ENCODE results near the gene RBM5. TPM values are rescaled to one million over a fixed set of nuclear protein-coding genes. Genes with fewer than 3 reads are reported as not detected.

The RBM5 gene
- total RNA-seq, 4 donors from 2014 or later, result 236 to 276 (median 256) TPM

- no peak for TF ChIP-seq CTCF (IDR thresholded peaks at IDR 0.05; ENCODE audit: low read depth)
Measured at GRCh38 chr3:50153782-50154475, 65.2 kb downstream of the RBM5 start.

DNA sequence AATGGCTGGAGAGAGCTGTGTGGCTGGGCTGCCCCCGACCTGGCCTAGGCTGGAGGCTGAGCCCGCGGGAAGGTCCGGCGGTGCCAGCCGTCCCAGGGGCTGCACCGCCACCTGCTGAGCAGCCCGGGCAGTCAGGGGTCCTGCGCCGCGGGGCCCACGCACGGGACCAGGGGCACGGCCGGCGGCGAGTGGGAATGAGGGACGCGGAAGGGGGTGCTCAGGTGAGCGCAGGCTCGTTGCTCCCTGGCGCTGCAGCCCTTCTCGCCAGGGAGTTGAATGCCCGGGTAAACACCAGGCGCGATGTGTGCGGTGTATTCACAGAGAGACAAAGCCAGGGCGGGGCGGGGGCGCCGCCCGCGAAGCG is 65.7 kb downstream of the RBM5 start:
- TF ChIP-seq CTCF (IDR thresholded peaks at IDR 0.05; ENCODE audit: low read depth), result no peak

- no peak for TF ChIP-seq CTCF (IDR thresholded peaks at IDR 0.05; ENCODE audit: low read depth)
Measured at GRCh38 chr3:50154840-50155490, 66.2 kb downstream of the RBM5 start, which contains the start of gene SEMA3F. Gene SEMA3F (plus strand): TSS chr3:50155324. CDS start chr3:50159623, 4,299 bp downstream.

GRCh38 chr3:50155491-50155878 is 66.8 kb downstream of the RBM5 start:
- TF ChIP-seq CTCF (IDR thresholded peaks at IDR 0.05; ENCODE audit: low read depth), result no peak

DNA sequence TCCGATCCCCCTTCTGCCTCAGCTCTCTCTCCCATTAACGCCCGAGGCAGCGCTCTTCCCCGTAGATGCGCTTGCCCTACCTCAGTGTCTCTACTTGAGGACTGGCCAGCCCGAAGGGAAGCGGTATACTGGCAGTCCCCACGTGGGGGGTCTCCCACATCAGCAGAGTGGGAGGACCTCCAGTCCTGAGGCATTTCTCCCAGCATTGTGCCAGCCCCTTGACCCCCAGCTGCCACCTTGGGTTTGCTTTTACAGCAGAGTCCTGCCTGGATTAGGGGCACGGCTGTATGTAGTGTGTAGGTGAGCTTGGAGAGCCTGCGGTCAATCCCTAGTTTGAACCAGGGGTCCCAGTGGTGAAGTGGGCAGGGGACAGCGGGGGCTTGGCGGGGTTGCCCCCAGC is 67.2 kb downstream of the RBM5 start:
- no peak for TF ChIP-seq CTCF (IDR thresholded peaks at IDR 0.05; ENCODE audit: low read depth)

DNA sequence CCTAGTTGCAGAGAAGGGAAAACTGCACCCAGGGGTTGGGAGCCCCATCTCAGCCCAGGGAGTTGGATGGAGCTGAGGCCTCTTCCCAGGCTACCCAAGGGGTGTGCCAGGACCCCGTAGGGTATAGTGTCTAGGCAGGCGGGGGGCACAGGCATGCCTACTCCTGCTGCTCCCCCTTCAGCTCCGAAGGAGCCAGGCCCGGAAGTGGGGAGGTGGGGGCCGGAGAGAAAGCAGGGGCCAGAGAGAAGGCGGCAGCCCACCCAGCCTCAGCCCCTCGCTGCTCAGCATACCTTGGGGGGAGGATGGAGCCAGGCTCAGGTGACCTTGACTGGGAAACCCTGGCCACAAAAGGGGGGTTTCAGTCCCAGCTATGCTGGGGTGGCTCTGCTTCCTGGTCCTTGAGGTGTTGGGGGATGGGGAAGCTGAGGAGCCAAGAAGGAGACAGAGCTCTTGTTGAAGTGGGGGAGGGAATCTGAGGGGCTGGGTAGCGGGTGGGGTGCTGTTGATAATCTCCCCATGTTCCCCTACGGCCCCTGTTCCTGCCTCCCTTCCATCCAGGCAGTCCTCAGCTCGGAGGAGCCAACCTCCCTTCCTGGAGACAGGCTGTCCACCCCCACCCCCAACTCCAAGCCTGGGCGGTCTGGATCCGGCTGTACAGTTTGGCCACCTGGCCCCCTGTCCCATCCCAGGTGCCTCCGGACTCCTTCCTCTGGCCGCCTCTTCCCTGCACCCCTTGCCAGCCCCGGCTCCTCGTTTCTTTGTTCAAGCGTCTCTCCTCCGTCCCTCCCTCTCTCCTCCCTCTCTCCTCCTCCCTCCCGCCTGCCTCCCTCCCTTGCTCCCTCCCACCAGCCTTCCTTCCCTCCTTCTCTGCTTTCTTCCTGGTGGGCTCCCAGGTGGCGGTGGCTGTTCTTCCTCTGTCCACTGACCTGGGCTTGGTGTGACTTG is 68.1 kb downstream of the RBM5 start:
- no peak for TF ChIP-seq CTCF (IDR thresholded peaks at IDR 0.05; ENCODE audit: low read depth)
